HG02981 (cell line): ENCODE results near the gene ZNF664.
"Not testable (repeated sequence)": the region's sequence is repeated elsewhere in the genome, so short reads cannot be mapped to it uniquely, and the experiment has no call there.

Source experiments
- ATAC-seq: cut with Tn5 transposase; IDR thresholded peaks from one replicate; pipeline ENCODE4 v1.9.1; 2021; ENCODE audit warnings: mild to moderate bottlenecking, moderate library complexity; ENCODE audit not compliant: unreplicated experiment

ZNF664 gene

GRCh38 chr12:123941000-123941399, 32.0 kb upstream of the ZNF664 start:
- ATAC-seq = no peak

GRCh38 chr12:123941624-123942237, 31.3 kb upstream of the ZNF664 start:
- ATAC-seq = no peak

- ATAC-seq = no peak
Measured at GRCh38 chr12:123942238-123942653, 30.8 kb upstream of the ZNF664 start.

- no peak for ATAC-seq
Measured at GRCh38 chr12:123942911-123943648, 29.9 kb upstream of the ZNF664 start.

- ATAC-seq = no peak
Measured at GRCh38 chr12:123943816-123944215, 29.2 kb upstream of the ZNF664 start.

- no peak for ATAC-seq
Measured at GRCh38 chr12:123944696-123945095, 28.3 kb upstream of the ZNF664 start.

- ATAC-seq = no peak
Measured at GRCh38 chr12:123945287-123946151, 27.5 kb upstream of the ZNF664 start.

- no peak for ATAC-seq
Measured at GRCh38 chr12:123946152-123946515, 26.9 kb upstream of the ZNF664 start.

GRCh38 chr12:123946516-123947505, 26.2 kb upstream of the ZNF664 start:
- ATAC-seq = not testable (repeated sequence)

- not testable (repeated sequence) for ATAC-seq
Measured at GRCh38 chr12:123947531-123947930, 25.5 kb upstream of the ZNF664 start.

GRCh38 chr12:123948401-123948795, 24.6 kb upstream of the ZNF664 start:
- ATAC-seq = no peak

- ATAC-seq = no peak
Measured at GRCh38 chr12:123948796-123949769, 23.9 kb upstream of the ZNF664 start.

GRCh38 chr12:123949770-123950165, 23.2 kb upstream of the ZNF664 start:
- ATAC-seq = no peak

- ATAC-seq = no peak
Measured at GRCh38 chr12:123950476-123951349, 22.3 kb upstream of the ZNF664 start.

GRCh38 chr12:123951467-123951866, 21.5 kb upstream of the ZNF664 start:
- ATAC-seq = no peak

GRCh38 chr12:123952037-123952436, 21.0 kb upstream of the ZNF664 start:
- no peak for ATAC-seq

- no peak for ATAC-seq
Measured at GRCh38 chr12:123954647-123955350, 18.2 kb upstream of the ZNF664 start.

- ATAC-seq = no peak
Measured at GRCh38 chr12:123956249-123956648, 16.8 kb upstream of the ZNF664 start.
